HG02759 (cell line): Measurements from ENCODE around the gene SLC36A3.
"Not testable (repeated sequence)": the region's sequence is repeated elsewhere in the genome, so short reads cannot be mapped to it uniquely, and the experiment has no call there.

Experiments
- ATAC-seq: cut with Tn5 transposase; IDR thresholded peaks from one replicate; pipeline ENCODE4 v1.9.1; 2021; ENCODE audit warnings: mild to moderate bottlenecking, moderate library complexity; ENCODE audit not compliant: unreplicated experiment

Gene SLC36A3

DNA sequence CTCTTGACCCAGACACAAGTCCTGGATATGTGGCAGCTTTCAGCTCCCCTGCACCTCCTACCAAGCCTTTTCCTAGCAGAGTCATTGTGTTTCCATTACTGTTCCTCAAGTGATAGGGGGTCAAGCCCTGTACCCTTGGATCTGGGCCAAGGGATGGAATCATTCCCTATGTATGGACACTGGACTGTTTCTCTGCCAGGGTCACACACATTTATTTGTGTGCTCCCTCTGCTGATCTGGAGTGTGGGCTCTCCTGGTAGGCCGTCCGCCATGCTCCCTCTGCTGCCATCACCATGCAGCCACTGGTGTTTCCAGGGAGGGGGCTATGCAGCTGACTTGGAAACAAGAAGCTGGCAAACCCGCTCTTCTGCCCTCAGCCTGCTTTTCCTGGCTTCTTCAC is 41.0 kb downstream of the SLC36A3 start:
- ATAC-seq, result no peak

DNA sequence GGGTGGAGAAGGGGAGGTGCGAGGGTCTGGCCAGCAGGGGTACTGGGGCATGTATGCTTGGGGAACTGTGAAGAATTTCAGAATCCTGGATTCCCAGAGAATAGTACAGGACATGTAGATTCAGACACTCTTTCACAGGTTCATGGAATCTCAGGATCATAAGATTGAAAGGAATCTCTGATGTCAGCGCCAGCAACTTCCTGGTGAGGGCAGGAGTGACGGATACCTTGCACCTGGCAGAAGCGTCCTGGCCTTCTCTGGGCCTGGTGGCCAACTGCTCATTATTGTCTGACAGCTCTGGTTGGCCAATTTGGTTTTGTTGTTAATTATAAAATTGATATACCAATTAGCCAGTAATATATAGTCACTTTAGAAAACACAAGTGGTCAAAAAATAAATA is 43.6 kb downstream of the SLC36A3 start:
- no peak for ATAC-seq

DNA sequence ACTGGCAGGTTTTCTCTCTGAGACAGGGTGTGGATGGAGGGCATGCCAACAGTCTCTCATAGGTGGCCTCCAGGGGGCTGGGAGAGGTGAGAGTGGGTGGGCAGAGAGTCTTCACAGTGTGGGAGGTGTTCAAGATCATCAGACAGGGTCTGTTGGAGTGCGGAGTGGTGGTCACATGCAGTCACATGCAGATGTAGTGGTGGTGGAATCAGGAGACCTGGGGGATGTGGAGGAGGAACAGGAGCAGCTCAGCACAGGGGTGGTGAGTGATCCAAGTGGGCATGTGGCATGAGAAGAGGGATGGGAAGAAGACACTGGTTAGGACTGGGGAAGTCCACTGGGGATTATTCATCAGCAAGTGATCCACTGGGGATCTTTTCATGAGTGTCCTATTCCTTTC is 44.8 kb downstream of the SLC36A3 start:
- ATAC-seq, result no peak

GRCh38 chr5:151258201-151258611 is 45.4 kb downstream of the SLC36A3 start:
- ATAC-seq, result no peak

GRCh38 chr5:151257731-151258181 is 45.8 kb downstream of the SLC36A3 start:
- no peak for ATAC-seq

DNA sequence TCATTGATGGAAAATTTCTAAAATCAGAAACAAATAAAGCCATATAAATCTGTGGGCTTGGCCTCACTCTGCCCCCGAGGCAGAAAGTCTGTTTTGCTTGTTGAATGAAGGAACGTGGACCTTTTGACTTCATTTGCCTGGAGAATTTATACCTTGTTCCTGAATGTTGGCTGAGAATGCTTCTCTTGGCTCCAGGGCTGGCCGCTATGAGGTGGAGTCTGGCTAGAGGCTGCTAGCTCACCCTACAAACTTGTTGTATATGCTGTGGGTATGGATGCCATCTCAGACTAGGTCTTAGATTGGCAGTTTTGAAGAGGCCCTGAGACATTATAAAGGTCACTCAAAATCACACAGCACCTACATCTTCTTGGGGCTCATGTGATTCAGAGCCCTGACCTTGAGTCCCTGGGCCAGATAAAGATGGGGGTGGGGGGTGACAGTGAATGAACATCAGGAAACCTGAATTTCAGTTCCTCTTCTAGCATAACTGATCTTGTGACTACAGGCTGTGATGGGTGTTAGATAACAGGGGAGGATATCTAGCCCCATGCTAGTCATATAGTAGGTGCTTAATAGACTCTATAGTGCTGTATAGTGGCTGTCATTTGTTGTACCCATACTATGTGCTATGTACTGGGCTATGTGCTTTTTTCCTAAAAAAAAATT is 47.8 kb downstream of the SLC36A3 start:
- ATAC-seq, result peak; percentile 46

GRCh38 chr5:151254990-151255389 is 48.6 kb downstream of the SLC36A3 start:
- not testable (repeated sequence) for ATAC-seq

GRCh38 chr5:151254556-151254955 is 49.0 kb downstream of the SLC36A3 start:
- ATAC-seq, result no peak

DNA sequence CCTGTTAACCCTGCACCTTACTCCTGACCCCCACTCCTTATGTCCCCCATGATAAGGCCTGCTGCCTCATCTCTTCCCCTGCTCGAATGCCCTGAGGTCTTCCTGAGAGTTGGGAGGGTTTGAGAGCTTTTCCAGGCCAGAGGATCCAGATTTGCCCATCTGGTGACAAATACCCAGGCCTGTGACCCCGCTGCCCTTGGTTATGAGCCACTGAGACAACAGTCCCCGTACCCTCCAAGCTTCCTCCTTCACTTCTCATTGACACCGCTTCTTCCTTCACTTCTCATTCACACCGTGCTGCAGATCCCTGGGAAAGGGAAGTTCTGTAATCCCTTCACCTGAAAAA is 50.0 kb downstream of the SLC36A3 start:
- no peak for ATAC-seq

DNA sequence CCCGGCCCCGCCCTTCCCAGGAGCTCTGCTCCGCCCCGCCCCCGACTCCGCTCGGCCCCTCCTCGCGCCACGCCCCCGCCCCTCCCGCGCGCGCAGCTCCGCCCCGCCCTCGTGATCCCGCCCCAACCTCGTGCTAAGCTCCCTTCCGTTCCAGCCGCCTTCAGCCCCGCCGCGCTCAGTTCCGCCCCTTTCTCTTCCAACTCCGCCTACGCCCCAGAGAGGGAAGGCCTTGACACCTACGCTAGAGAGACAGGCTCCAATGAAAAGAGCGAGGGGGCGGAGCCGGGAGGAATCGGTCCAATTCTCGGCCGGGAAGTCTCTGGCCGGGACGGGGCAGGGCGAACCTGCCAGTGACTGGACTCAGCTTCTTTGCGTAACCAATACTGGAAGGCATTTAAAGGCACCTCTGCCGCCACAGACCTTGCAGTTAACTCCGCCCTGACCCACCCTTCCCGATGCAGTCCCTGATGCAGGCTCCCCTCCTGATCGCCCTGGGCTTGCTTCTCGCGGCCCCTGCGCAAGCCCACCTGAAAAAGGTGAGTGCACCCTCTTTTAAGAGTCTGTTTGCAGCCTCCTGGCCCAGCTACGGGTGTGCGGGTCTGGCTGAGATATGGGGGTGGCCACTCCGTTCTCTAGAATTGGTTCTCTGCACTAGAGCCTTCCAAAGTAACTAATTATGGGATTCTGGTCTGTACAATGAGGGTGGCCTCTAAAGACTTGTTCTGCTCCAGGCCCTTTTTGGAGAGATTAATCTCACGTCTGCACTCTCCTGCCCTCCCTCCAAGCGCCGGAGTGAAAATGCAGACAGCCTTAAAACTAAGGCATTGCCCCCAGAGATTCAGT is 50.6 kb downstream of the SLC36A3 start, which contains the start of gene GM2A:
TSS of gene GM2A (plus strand) at position 424 of the 843 bp plus-strand sequence. CDS start at position 456, 32 bp downstream.
- peak; percentile 77 for ATAC-seq

- ATAC-seq, result no peak
Measured at GRCh38 chr5:151251621-151252020, 51.9 kb downstream of the SLC36A3 start.

DNA sequence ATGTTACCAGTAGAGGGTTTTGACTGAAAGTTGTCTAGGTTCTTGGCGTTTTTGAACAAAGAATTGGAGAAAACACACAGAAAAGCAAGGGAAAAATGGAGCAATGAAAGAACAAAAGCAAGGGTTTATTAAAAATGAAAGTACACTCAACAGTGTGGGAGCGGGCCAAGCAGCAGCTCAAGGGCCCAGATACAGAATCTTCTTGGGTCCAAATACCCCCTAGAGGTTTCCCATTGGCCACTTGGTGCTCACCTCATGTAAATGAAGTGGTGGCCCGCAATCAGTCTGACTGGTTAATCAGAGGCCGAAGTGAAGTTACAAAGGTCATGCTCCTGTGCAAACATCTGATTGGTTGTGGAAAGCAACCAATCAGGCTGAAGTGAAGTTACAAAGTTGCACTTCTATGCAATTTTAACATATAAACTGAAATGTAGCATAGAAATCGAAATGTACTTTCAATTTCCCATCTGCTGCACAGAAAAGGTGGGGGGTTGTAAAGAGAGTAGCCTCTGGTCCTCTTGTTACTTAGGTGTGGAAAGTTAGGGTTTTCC is 52.5 kb downstream of the SLC36A3 start:
- no peak for ATAC-seq

- no peak for ATAC-seq
Measured at GRCh38 chr5:151250346-151251000, 53.1 kb downstream of the SLC36A3 start.

DNA sequence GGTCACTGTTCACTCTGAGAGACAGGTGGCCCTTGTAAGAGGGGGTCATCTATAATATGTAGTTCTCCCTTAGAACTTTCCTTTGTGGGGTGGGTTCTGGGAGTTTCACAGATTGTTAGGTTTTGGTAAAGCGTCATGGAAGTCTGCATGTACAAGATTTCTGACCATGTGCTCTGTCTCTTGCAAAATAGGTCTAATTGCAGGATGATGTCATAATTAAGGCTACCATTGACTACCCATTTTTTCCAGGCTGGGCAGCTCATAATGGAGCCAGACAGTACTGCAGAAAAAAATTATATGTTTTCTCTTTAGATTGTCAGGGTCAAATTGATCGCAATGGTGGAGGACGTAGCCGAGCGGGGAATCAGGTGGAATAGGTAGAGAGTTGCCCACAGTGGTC is 54.3 kb downstream of the SLC36A3 start:
- no peak for ATAC-seq

- ATAC-seq, result no peak
Measured at GRCh38 chr5:151248651-151249050, 54.9 kb downstream of the SLC36A3 start.

GRCh38 chr5:151245680-151246219 is 57.8 kb downstream of the SLC36A3 start:
- no peak for ATAC-seq

DNA sequence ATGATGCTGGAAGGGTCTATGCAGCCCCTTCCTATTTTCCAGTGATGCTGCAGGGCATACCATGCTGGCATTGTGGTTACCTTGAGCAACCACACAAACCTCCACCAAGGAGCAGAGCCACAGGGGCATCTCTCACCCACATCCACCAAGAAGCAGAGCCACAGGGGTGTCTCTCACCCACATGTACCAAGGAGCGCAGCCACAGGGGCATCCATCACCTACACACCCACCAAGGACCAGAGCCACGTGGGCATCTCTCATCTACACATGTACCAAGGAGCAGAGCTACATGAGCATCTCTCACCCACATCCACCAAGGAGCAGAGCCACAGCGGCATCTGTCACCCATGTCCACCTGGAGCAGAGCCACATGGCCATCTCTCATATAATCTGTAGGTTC is 59.4 kb downstream of the SLC36A3 start:
- no peak for ATAC-seq

DNA sequence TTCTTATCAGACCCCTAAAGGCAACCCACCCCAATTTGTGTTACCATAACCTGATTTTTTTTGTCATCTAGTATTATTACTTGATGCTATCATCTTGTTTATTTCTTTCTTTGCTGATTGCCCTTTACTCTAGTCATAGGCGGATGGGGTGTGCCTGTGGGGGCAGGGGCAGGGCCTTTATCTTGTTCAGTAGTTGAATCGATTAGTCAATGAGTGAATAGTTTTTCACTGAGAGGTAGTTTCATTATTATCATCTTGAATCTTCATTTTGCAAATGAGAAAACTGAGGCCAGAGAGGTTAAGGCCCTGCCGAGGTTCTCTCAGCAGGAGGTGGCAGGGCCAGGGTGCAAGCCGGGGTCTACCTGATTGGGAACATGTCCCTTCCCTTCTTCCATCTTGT is 60.0 kb downstream of the SLC36A3 start:
- ATAC-seq, result no peak

DNA sequence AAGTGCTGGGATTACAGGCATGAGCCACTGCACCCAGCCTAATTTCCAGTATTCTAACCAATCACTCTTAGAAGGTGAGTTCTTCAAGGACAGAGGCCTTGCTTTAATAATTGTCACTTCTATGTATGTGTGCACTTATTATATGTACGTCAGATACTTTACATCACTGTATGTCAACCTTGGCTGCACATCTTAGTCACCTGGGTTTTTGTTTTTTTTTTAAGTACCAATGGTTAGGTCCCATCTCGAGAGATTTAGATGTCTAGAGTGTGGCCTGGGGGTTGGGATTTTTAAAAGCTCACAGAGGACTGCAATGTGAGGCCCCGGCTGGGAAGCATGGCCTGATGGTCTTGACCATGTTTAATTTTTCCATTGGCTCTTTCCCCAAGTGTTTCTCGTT is 60.4 kb downstream of the SLC36A3 start:
- ATAC-seq, result no peak

- ATAC-seq, result no peak
Measured at GRCh38 chr5:151240924-151241635, 62.5 kb downstream of the SLC36A3 start.
